Panc1 (cell line): ENCODE results near the gene NHS. TPM values are rescaled to one million over a fixed set of nuclear protein-coding genes. Genes with fewer than 3 reads are reported as not detected.

ENCODE experiments used
- ATAC-seq: fragments of 200-7000 bp; cut with Tn5 transposase; 2 replicates; pipeline ENCODE4 v1.9.1; 2020; ENCODE audit warnings: mild to moderate bottlenecking, moderate library complexity
- BruUV-seq: library from RNA; stranded (reverse); fragments of 400-500 nt; replicated peaks from 2 replicates; lab custom pipeline; 2021; lab: Mats Ljungman, UMichigan
- CTCF ChIA-PET: fragments of 300-600 bp; sonication (Branson Sonifier 250); formaldehyde crosslinking; loops from one replicate; lab custom pipeline; 2022; ENCODE audit warnings: antibody characterized with exemption; lab: Charles Lee
- POLR2A ChIA-PET: fragments of 300-600 bp; sonication (Branson Sonifier 250); formaldehyde crosslinking; loops from one replicate; lab custom pipeline; 2022; ENCODE audit warnings: antibody characterized with exemption; lab: Charles Lee
- DNase-seq: peaks from one replicate; pipeline ENCODE4 v3.0.0-alpha.2; 2010; ENCODE audit warnings: low read depth, low spot score
- H3K27ac ChIP-seq: 2 replicates; pipeline ENCODE4 v1.5.1; 2011; ENCODE audit warnings: mild to moderate bottlenecking, low read length, inconsistent platforms
- H3K27me3 ChIP-seq: fragments of 200-500 bp; sonication (Bioruptor generic); 2 replicates; pipeline ENCODE4 v1.6.0; 2014; ENCODE audit warnings: low read length, inconsistent platforms; ENCODE audit not compliant: control insufficient read depth, insufficient read depth
- H3K36me3 ChIP-seq: fragments of 200-500 bp; sonication (Bioruptor generic); 2 replicates; pipeline ENCODE4 v1.5.1; 2014; ENCODE audit warnings: inconsistent platforms, mild to moderate bottlenecking, low read length, moderate library complexity; ENCODE audit not compliant: control insufficient read depth, insufficient read depth
- H3K4me1 ChIP-seq: 2 replicates; pipeline ENCODE4 v1.5.1; 2011; ENCODE audit warnings: inconsistent platforms, mild to moderate bottlenecking, low read length, moderate library complexity; ENCODE audit not compliant: control insufficient read depth, insufficient read depth
- H3K4me3 ChIP-seq, 2 experiments: 2 replicates each; pipeline ENCODE4 v1.5.1; 2011 to 2012; ENCODE audit warnings: low read depth in 2 of 2, low read length in 2 of 2, mild to moderate bottlenecking in 2 of 2, inconsistent platforms in 1 of 2, moderate library complexity in 1 of 2
- H3K9me3 ChIP-seq: fragments of 200-500 bp; sonication (Bioruptor generic); 2 replicates; pipeline ENCODE4 v1.5.1; 2014; ENCODE audit warnings: low read depth, mild to moderate bottlenecking, inconsistent platforms, low read length, moderate library complexity; ENCODE audit not compliant: control insufficient read depth, insufficient read depth
- POLR2AphosphoS5 ChIP-seq: IDR thresholded peaks from 2 replicates; pipeline ENCODE4 v1.6.1; 2012; ENCODE audit warnings: mild to moderate bottlenecking, low read depth, low read length, moderate library complexity
- REST ChIP-seq, 2 experiments: IDR thresholded peaks; 2 replicates each; pipeline ENCODE4 v1.6.1; 2011 to 2012; ENCODE audit warnings: low read depth in 2 of 2, control low read depth in 1 of 2, low read length in 1 of 2, mild to moderate bottlenecking in 1 of 2, moderate library complexity in 1 of 2; ENCODE audit not compliant: insufficient read depth in 1 of 2
- SIN3A ChIP-seq: IDR thresholded peaks from 2 replicates; pipeline ENCODE4 v1.6.1; 2012; ENCODE audit warnings: low read depth, mild to moderate bottlenecking, low read length, moderate library complexity, borderline replicate concordance; ENCODE audit not compliant: insufficient read depth
- TCF7L2 ChIP-seq: IDR thresholded peaks from 2 replicates; pipeline ENCODE4 v1.6.1; 2011; ENCODE audit warnings: mild to moderate bottlenecking, low read depth, low read length, inconsistent platforms
- in situ Hi-C: cut with HindIII; loops from 2 replicates; pipeline ENCODE4 v1.10.0; 2016; ENCODE audit warnings: low sequenced_read_pairs, low pct_unique_long_range_greater_than_20kb
- intact Hi-C: fragments of 100-400 bp; cut with micrococcal nuclease; formaldehyde crosslinking; loops from one replicate; pipeline ENCODE4 v1.10.0; 2022; ENCODE audit not compliant: unreplicated experiment
- total RNA-seq: library from RNA; stranded (reverse); gene quantifications from one replicate; pipeline ENCODE4 v1.2.1, GENCODE V29; 2021; ENCODE audit not compliant: unreplicated experiment
- TF ChIP-seq, protein P1 (sequence below): fragments of 450-650 bp; IDR thresholded peaks from 2 replicates; pipeline ENCODE4 v1.5.1; 2017; ENCODE audit warnings: mild to moderate bottlenecking

The NHS gene
- total RNA-seq, 1 experiment from 2014 or later = 0.80 TPM

- H3K4me3 ChIP-seq = no peak overlapping the region
- H3K27ac ChIP-seq = no peak overlapping the region
- no peaks in the 10 kb centered on the region for H3K27me3 ChIP-seq
- ChIA-PET POLR2A (no interaction called here), CTCF (no interaction called here)
- intact Hi-C loops (no loop called here), in situ Hi-C loops (no loop called here)
- DNase-seq = no peak
- ATAC-seq = no peak
- BruUV-seq = no TSS peak
- no peaks in the 10 kb centered on the region for H3K4me1 ChIP-seq
- no peaks in the 10 kb centered on the region for H3K9me3 ChIP-seq
- H3K36me3 ChIP-seq = no peaks in the 10 kb centered on the region
- TF ChIP-seq, protein P1, sequence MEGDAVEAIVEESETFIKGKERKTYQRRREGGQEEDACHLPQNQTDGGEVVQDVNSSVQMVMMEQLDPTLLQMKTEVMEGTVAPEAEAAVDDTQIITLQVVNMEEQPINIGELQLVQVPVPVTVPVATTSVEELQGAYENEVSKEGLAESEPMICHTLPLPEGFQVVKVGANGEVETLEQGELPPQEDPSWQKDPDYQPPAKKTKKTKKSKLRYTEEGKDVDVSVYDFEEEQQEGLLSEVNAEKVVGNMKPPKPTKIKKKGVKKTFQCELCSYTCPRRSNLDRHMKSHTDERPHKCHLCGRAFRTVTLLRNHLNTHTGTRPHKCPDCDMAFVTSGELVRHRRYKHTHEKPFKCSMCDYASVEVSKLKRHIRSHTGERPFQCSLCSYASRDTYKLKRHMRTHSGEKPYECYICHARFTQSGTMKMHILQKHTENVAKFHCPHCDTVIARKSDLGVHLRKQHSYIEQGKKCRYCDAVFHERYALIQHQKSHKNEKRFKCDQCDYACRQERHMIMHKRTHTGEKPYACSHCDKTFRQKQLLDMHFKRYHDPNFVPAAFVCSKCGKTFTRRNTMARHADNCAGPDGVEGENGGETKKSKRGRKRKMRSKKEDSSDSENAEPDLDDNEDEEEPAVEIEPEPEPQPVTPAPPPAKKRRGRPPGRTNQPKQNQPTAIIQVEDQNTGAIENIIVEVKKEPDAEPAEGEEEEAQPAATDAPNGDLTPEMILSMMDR = no peak
- TF ChIP-seq TCF7L2 (no peak), POLR2AphosphoS5 (no peak), REST (IDR thresholded peaks at IDR 0.05; ENCODE audit: insufficient read depth in 1 of 2, low read depth in 2 of 2, low read length in 1 of 2) (no peak), SIN3A (no peak)
Measured at GRCh38 chrX:17700976-17701375, 326.0 kb downstream of the NHS start.

DNA sequence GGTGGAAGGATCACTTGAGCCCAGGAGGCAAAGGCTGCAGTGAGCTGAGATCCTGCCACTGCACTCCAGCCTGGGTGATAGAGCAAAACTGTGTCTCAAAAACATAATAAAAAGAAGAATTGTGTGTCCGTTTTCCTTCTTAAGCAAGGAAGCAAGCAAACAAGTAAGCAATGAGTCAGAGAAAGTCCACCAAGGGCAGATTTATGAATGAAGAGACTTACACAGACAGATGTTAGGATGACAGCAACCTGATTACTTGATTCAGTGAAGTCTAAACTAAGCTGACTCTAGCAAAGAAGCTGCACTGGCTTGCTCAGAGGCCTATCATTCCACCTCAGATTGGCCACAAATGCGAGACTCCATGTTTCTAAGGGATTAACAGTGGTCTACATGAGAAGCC is 328.2 kb downstream of the NHS start:
- no peak overlapping the region for H3K4me3 ChIP-seq
- H3K36me3 ChIP-seq = no peaks in the 10 kb centered on the region
- BruUV-seq = no TSS peak
- no peak for TF ChIP-seq SIN3A
- TF ChIP-seq REST (IDR thresholded peaks at IDR 0.05; ENCODE audit: insufficient read depth in 1 of 2, low read depth in 2 of 2, low read length in 1 of 2) = no peak
- TF ChIP-seq TCF7L2 = no peak
- TF ChIP-seq, protein P1 = no peak
- TF ChIP-seq POLR2AphosphoS5 = no peak
- H3K4me1 ChIP-seq = no peaks in the 10 kb centered on the region
- no peak for DNase-seq
- H3K27ac ChIP-seq = no peak overlapping the region
- no peaks in the 10 kb centered on the region for H3K27me3 ChIP-seq
- no peaks in the 10 kb centered on the region for H3K9me3 ChIP-seq
- ChIA-PET POLR2A (no interaction called here), CTCF (no interaction called here)
- in situ Hi-C loops = no loop called here
- intact Hi-C loops = no loop called here
- ATAC-seq = no peak
